ENCODE results near the gene NTRK1. TPM values are rescaled to one million over a fixed set of nuclear protein-coding genes. Genes with fewer than 3 reads are reported as not detected.

NTRK1 gene
- total RNA-seq, 1 experiment from 2014 or later, result not detected

DNA sequence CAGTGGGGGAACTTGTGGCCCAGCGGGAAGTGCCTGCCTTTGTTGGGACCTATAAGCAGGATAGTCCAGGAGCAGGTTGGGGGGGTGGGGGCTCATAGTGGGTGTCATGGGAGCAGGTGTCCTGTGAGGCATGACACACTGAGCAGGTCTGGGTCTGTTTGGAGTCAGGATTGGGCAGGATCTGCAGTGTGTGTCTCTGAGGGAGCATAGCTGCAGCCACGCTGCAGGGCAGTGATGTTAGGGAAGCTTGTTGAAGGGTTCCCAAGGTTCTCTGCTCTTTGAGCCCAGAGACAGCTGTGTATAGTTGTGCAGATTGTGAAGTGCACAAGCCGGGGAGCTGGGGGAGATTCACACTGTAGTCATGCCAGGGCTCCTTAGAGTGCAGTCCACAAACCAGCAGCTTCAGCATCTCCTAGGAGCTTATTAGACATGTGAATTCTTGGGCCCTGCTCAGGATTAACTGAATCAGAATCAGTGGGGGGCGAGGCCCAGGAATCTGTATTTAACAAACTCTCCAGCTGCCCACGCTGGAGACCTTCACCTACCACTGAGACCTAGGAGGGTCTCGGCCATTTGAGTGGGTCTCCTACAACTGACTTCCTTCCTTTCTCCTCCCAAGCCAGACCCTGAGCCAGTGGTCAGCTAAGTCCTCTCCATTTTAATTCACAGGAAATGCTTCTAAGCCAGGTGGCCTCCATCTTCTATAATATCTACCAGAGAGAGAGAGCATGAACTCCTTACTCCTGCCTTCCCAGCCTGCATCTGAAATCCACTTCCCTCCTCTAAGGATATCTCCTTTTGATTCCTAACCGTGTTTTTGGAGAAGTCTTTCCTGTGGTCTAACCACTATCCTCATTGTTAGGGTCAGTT lies 12.8 kb upstream of the NTRK1 start:
- Histone ChIP-seq H3K9ac (ENCODE audit: low read length) (no peak overlapping the region), H3K4me1 (ENCODE audit: low read length) (no peaks in the 10 kb centered on the region), H3K27ac (ENCODE audit: low read length) (no peak overlapping the region), H3K79me2 (ENCODE audit: low read length) (no peaks in the 10 kb centered on the region), H3K9me3 (ENCODE audit: low read length) (no peaks in the 10 kb centered on the region), H3K4me3 (ENCODE audit: low read length) (no peak overlapping the region), H4K20me1 (ENCODE audit: insufficient read depth, low read depth, low read length) (no peaks in the 10 kb centered on the region), H3K27me3 (ENCODE audit: low read length) (no peaks in the 10 kb centered on the region), H2AFZ (ENCODE audit: low read length) (no peak overlapping the region), H3K4me2 (ENCODE audit: low read depth, low read length, poor library complexity, severe bottlenecking) (no peak overlapping the region), H3K9me2 (replicated peaks; ENCODE audit: insufficient read depth, low read length) (no peaks in the 10 kb centered on the region), H3K36me3 (ENCODE audit: insufficient read depth, low read length) (no peaks in the 10 kb centered on the region)
- no peak for DNase-seq

DNA sequence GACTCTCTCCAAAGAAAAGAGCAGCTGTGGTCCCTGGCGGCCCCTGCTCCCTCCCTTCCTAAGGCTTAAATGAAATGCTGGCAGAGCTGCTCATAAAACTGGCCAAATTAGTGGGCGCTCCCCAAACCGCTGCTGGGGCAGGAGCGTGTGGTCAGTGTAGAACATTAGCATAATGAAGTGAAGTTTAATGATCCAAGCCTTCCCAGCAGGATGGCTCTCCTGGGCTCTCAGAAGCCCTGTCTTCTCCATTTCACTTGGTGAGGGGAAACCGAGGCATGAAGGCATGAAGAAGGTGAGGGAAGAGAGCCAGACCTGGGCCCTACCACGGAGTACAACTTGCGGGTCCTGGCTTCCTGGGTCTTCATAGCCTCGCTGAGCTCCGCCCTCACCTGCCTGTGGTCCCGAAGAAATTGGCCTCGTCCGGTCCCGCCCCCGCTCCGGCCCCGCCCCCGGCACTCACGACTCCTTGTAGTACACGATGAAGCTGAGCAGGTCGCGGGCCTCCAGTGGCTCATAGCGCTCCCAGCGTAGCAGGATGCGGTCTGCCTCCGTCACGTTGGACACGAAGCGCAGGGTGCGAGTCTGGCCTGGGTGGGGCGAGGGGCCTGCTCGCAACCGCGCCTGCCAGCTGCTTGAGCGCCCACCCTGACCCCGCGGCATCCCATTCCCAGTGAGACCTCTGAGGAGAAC lies 12.1 kb upstream of the NTRK1 start:
- H4K20me1 ChIP-seq (ENCODE audit: insufficient read depth, low read depth, low read length), result no peaks in the 10 kb centered on the region
- no peak overlapping the region for H3K4me2 ChIP-seq (ENCODE audit: low read depth, low read length, poor library complexity, severe bottlenecking)
- no peaks in the 10 kb centered on the region for H3K4me1 ChIP-seq (ENCODE audit: low read length)
- no peaks in the 10 kb centered on the region for H3K36me3 ChIP-seq (ENCODE audit: insufficient read depth, low read length)
- no peak overlapping the region for H3K4me3 ChIP-seq (ENCODE audit: low read length)
- H2AFZ ChIP-seq (ENCODE audit: low read length), result no peak overlapping the region
- no peaks in the 10 kb centered on the region for H3K9me2 ChIP-seq (replicated peaks; ENCODE audit: insufficient read depth, low read length)
- H3K79me2 ChIP-seq (ENCODE audit: low read length), result no peaks in the 10 kb centered on the region
- no peak for DNase-seq
- H3K27ac ChIP-seq (ENCODE audit: low read length), result no peak overlapping the region
- H3K27me3 ChIP-seq (ENCODE audit: low read length), result no peaks in the 10 kb centered on the region
- no peaks in the 10 kb centered on the region for H3K9me3 ChIP-seq (ENCODE audit: low read length)
- H3K9ac ChIP-seq (ENCODE audit: low read length), result no peak overlapping the region

- H4K20me1 ChIP-seq (ENCODE audit: insufficient read depth, low read depth, low read length), result no peaks in the 10 kb centered on the region
- no peaks in the 10 kb centered on the region for H3K4me1 ChIP-seq (ENCODE audit: low read length)
- DNase-seq, result no peak
- no peaks in the 10 kb centered on the region for H3K27me3 ChIP-seq (ENCODE audit: low read length)
- H3K9ac ChIP-seq (ENCODE audit: low read length), result no peak overlapping the region
- H3K27ac ChIP-seq (ENCODE audit: low read length), result no peak overlapping the region
- no peak overlapping the region for H3K4me2 ChIP-seq (ENCODE audit: low read depth, low read length, poor library complexity, severe bottlenecking)
- no peaks in the 10 kb centered on the region for H3K79me2 ChIP-seq (ENCODE audit: low read length)
- H3K36me3 ChIP-seq (ENCODE audit: insufficient read depth, low read length), result no peaks in the 10 kb centered on the region
- no peaks in the 10 kb centered on the region for H3K9me2 ChIP-seq (replicated peaks; ENCODE audit: insufficient read depth, low read length)
- H3K9me3 ChIP-seq (ENCODE audit: low read length), result no peaks in the 10 kb centered on the region
- H2AFZ ChIP-seq (ENCODE audit: low read length), result no peak overlapping the region
- no peak overlapping the region for H3K4me3 ChIP-seq (ENCODE audit: low read length)
These were observed 11.5 kb upstream of the NTRK1 start for GRCh38 chr1:156849151-156849496.

DNA sequence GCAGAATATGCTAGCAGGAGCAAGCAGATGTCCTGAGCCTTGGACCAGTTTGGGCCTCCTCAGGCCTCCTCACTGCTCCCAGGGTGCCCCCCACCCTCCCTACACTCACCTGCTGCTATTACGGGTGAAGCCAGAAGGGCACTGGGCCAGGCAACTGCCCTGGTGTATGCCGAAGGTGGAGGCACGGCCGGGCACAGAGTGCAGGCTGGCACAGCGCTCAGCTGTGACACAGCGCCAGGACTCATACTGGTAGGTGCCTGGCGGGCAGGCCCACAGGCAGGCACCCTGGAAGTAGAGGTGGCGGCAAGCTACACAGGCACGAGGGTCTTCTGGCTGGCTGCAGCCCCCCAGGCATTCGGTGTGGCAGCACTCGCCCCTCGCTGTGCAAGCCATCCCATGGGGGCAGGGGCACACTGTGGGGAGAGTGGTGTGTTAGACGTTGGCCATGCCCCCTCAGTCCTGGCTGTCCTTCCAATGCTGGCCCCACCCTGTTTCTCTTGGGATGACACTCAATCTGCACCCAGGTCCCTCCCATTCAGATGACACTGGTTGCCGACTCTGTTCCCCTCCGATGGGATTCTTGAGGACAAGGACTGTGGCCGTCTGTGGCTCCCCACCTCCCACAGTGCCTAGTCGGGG lies 8.8 kb upstream of the NTRK1 start:
- Histone ChIP-seq H3K4me3 (ENCODE audit: low read length) (no peak overlapping the region), H3K27ac (ENCODE audit: low read length) (no peak overlapping the region), H3K27me3 (ENCODE audit: low read length) (no peaks in the 10 kb centered on the region), H3K9me3 (ENCODE audit: low read length) (no peaks in the 10 kb centered on the region), H3K9me2 (replicated peaks; ENCODE audit: insufficient read depth, low read length) (no peaks in the 10 kb centered on the region), H2AFZ (ENCODE audit: low read length) (no peak overlapping the region), H3K79me2 (ENCODE audit: low read length) (no peaks in the 10 kb centered on the region), H4K20me1 (ENCODE audit: insufficient read depth, low read depth, low read length) (no peaks in the 10 kb centered on the region), H3K4me1 (ENCODE audit: low read length) (no peaks in the 10 kb centered on the region), H3K36me3 (ENCODE audit: insufficient read depth, low read length) (no peaks in the 10 kb centered on the region), H3K4me2 (ENCODE audit: low read depth, low read length, poor library complexity, severe bottlenecking) (no peak overlapping the region), H3K9ac (ENCODE audit: low read length) (no peak overlapping the region)
- no peak for DNase-seq

GRCh38 chr1:156852418-156852874 lies 8.2 kb upstream of the NTRK1 start:
- Histone ChIP-seq H3K27ac (ENCODE audit: low read length) (no peak overlapping the region), H3K36me3 (ENCODE audit: insufficient read depth, low read length) (no peaks in the 10 kb centered on the region), H3K4me2 (ENCODE audit: low read depth, low read length, poor library complexity, severe bottlenecking) (no peak overlapping the region), H3K9me2 (replicated peaks; ENCODE audit: insufficient read depth, low read length) (no peaks in the 10 kb centered on the region), H3K9me3 (ENCODE audit: low read length) (no peaks in the 10 kb centered on the region), H2AFZ (ENCODE audit: low read length) (no peak overlapping the region), H3K27me3 (ENCODE audit: low read length) (no peaks in the 10 kb centered on the region), H3K9ac (ENCODE audit: low read length) (no peak overlapping the region), H3K79me2 (ENCODE audit: low read length) (no peaks in the 10 kb centered on the region), H3K4me3 (ENCODE audit: low read length) (no peak overlapping the region), H3K4me1 (ENCODE audit: low read length) (no peaks in the 10 kb centered on the region), H4K20me1 (ENCODE audit: insufficient read depth, low read depth, low read length) (no peaks in the 10 kb centered on the region)
- no peak for DNase-seq

DNA sequence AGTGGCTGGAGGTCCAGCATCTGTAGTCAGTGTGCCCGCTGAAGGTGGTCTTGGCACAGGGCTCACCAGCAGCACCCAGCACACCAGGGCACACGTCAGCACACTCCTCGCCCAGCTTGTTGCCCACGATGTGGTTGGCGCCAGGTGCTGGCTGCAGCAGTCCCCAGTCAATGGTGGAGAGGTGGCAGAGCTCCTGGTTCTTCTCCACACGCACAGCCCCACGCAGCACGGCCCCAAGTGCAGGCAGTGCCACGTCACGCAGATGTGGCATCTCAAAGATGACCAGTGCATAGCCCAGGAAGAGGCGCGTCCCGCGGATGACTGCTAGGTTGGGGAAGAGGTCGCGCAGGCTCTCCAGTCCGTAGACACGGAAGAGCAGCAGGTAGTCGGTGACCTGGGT lies 6.9 kb upstream of the NTRK1 start:
- no peak overlapping the region for H3K4me3 ChIP-seq (ENCODE audit: low read length)
- no peak overlapping the region for H3K27ac ChIP-seq (ENCODE audit: low read length)
- no peak overlapping the region for H3K9ac ChIP-seq (ENCODE audit: low read length)
- H4K20me1 ChIP-seq (ENCODE audit: insufficient read depth, low read depth, low read length), result no peaks in the 10 kb centered on the region
- no peak for DNase-seq
- no peaks in the 10 kb centered on the region for H3K9me3 ChIP-seq (ENCODE audit: low read length)
- no peaks in the 10 kb centered on the region for H3K36me3 ChIP-seq (ENCODE audit: insufficient read depth, low read length)
- no peaks in the 10 kb centered on the region for H3K79me2 ChIP-seq (ENCODE audit: low read length)
- H3K9me2 ChIP-seq (replicated peaks; ENCODE audit: insufficient read depth, low read length), result no peaks in the 10 kb centered on the region
- H3K4me1 ChIP-seq (ENCODE audit: low read length), result no peaks in the 10 kb centered on the region
- H3K4me2 ChIP-seq (ENCODE audit: low read depth, low read length, poor library complexity, severe bottlenecking), result no peak overlapping the region
- H2AFZ ChIP-seq (ENCODE audit: low read length), result no peak overlapping the region
- H3K27me3 ChIP-seq (ENCODE audit: low read length), result no peaks in the 10 kb centered on the region

- Histone ChIP-seq H3K4me1 (ENCODE audit: low read length) (no peaks in the 10 kb centered on the region), H3K79me2 (ENCODE audit: low read length) (no peaks in the 10 kb centered on the region), H3K9ac (ENCODE audit: low read length) (no peak overlapping the region), H3K9me2 (replicated peaks; ENCODE audit: insufficient read depth, low read length) (no peaks in the 10 kb centered on the region), H2AFZ (ENCODE audit: low read length) (no peak overlapping the region), H4K20me1 (ENCODE audit: insufficient read depth, low read depth, low read length) (no peaks in the 10 kb centered on the region), H3K4me2 (ENCODE audit: low read depth, low read length, poor library complexity, severe bottlenecking) (no peak overlapping the region), H3K9me3 (ENCODE audit: low read length) (no peaks in the 10 kb centered on the region), H3K36me3 (ENCODE audit: insufficient read depth, low read length) (no peaks in the 10 kb centered on the region), H3K4me3 (ENCODE audit: low read length) (no peak overlapping the region), H3K27me3 (ENCODE audit: low read length) (no peaks in the 10 kb centered on the region), H3K27ac (ENCODE audit: low read length) (no peak overlapping the region)
- DNase-seq, result no peak
These were observed 6.0 kb upstream of the NTRK1 start for GRCh38 chr1:156854634-156855033.

GRCh38 chr1:156856282-156856785 lies 4.3 kb upstream of the NTRK1 start:
- no peak overlapping the region for H3K27ac ChIP-seq (ENCODE audit: low read length)
- H3K79me2 ChIP-seq (ENCODE audit: low read length), result no peaks in the 10 kb centered on the region
- no peaks in the 10 kb centered on the region for H3K9me2 ChIP-seq (replicated peaks; ENCODE audit: insufficient read depth, low read length)
- no peaks in the 10 kb centered on the region for H3K9me3 ChIP-seq (ENCODE audit: low read length)
- H3K36me3 ChIP-seq (ENCODE audit: insufficient read depth, low read length), result no peaks in the 10 kb centered on the region
- H4K20me1 ChIP-seq (ENCODE audit: insufficient read depth, low read depth, low read length), result no peaks in the 10 kb centered on the region
- no peak overlapping the region for H2AFZ ChIP-seq (ENCODE audit: low read length)
- DNase-seq, result no peak
- no peaks in the 10 kb centered on the region for H3K4me1 ChIP-seq (ENCODE audit: low read length)
- H3K4me2 ChIP-seq (ENCODE audit: low read depth, low read length, poor library complexity, severe bottlenecking), result no peak overlapping the region
- H3K4me3 ChIP-seq (ENCODE audit: low read length), result no peak overlapping the region
- no peaks in the 10 kb centered on the region for H3K27me3 ChIP-seq (ENCODE audit: low read length)
- H3K9ac ChIP-seq (ENCODE audit: low read length), result no peak overlapping the region
